Left renal pelvis (tissue), 4 donors: ENCODE measurements around the gene MTX1. TPM values are rescaled to one million over a fixed set of nuclear protein-coding genes. Genes with fewer than 3 reads are reported as not detected.
"Not testable (repeated sequence)": the region's sequence is repeated elsewhere in the genome, so short reads cannot be mapped to it uniquely, and the experiment has no call there.

Experiments
- DNase-seq, 4 donors: peaks; one replicate each; pipeline ENCODE4 v3.0.0-alpha.2; 2013; ENCODE audit warnings: low read depth in 4 of 4, low spot score in 3 of 4
- polyA plus RNA-seq, 4 donors: library from polyadenylated mRNA; unstranded; fragments of 120-200 nt; gene quantifications; one replicate each; pipeline ENCODE4 v1.2.1, GENCODE V29; 2013; ENCODE audit not compliant: insufficient read length in 4 of 4

The MTX1 gene
- polyA plus RNA-seq, 4 donors: 26.6 to 49.9 (median 39.6) TPM

- DNase-seq: no peak
Observed at GRCh38 chr1:155186794-155187455, 21.6 kb upstream of the MTX1 start.

GRCh38 chr1:155187456-155187891, 21.0 kb upstream of the MTX1 start:
- DNase-seq: no peak

GRCh38 chr1:155188268-155188667, 20.2 kb upstream of the MTX1 start:
- DNase-seq: no peak

GRCh38 chr1:155189926-155190325, 18.6 kb upstream of the MTX1 start:
- not testable (repeated sequence) for DNase-seq

GRCh38 chr1:155191904-155192303, 16.6 kb upstream of the MTX1 start:
- no peak for DNase-seq

GRCh38 chr1:155192346-155193274, 15.9 kb upstream of the MTX1 start:
- no peak for DNase-seq

- peak in 1 of 4 donors; percentile 81 for DNase-seq
Observed at GRCh38 chr1:155193275-155193990, 15.1 kb upstream of the MTX1 start.

GRCh38 chr1:155193991-155194240, 14.6 kb upstream of the MTX1 start:
- DNase-seq: not testable (repeated sequence)

GRCh38 chr1:155195201-155196102, 13.0 kb upstream of the MTX1 start:
- no peak for DNase-seq

- no peak for DNase-seq
Observed at GRCh38 chr1:155196103-155196892, 12.2 kb upstream of the MTX1 start.

GRCh38 chr1:155196893-155197638, 11.4 kb upstream of the MTX1 start:
- DNase-seq: no peak

GRCh38 chr1:155197901-155198546, 10.5 kb upstream of the MTX1 start:
- no peak for DNase-seq

- DNase-seq: no peak
Observed at GRCh38 chr1:155198547-155198906, 10.0 kb upstream of the MTX1 start.

- no peak for DNase-seq
Observed at GRCh38 chr1:155199792-155200191, 8.7 kb upstream of the MTX1 start.

- no peak for DNase-seq
Observed at GRCh38 chr1:155200920-155201319, 7.6 kb upstream of the MTX1 start.

GRCh38 chr1:155202198-155202597, 6.3 kb upstream of the MTX1 start:
- DNase-seq: no peak

GRCh38 chr1:155202731-155203515, 5.6 kb upstream of the MTX1 start:
- no peak for DNase-seq

- DNase-seq: no peak
Observed at GRCh38 chr1:155205035-155205434, 3.5 kb upstream of the MTX1 start.
